ENCODE data around the gene SORCS2. TPM values are rescaled to one million over a fixed set of nuclear protein-coding genes. Genes with fewer than 3 reads are reported as not detected.

Gene SORCS2
- total RNA-seq, result under 1 TPM; 0.54 to 0.74 TPM

DNA sequence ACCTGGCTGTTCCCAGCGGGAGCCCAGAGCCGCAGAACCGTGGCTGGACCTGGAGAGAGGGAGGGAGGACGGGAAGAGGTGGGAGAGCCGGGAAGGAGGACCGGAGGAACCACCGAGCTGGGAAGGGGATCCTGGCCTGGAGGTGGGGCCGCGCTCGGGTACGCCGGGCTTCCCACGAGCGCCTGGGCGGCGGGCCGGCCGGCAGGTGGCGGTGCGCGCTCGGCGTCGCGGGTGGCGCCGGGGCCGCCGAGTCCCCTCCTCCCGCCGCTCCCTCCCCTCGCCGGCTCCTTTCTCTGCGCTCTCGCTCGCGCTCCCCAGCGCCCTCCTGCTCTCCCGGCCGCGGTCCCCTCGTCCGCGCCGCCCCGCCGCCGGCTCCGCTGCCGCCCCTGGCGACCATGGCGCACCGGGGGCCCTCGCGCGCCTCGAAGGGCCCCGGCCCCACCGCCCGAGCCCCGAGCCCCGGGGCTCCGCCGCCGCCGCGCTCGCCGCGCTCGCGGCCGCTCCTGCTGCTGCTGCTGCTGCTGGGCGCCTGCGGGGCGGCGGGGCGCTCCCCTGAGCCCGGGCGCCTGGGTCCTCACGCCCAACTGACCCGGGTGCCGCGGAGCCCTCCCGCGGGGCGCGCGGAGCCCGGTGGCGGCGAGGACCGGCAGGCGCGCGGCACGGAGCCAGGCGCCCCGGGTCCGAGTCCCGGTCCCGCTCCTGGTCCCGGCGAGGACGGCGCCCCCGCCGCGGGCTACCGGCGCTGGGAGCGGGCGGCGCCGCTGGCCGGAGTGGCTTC, at the start of gene SORCS2:
Gene SORCS2 (plus strand): TSS at position 287 of the 778 bp plus-strand sequence.
- H3K27ac ChIP-seq, result no peak within 1 kb of the TSS
- intact Hi-C loops (cut with DNase I), result loop anchor here (2.0 to 10.0 kb wide), 3 partner anchors 102 to 526 kb away; no protein-coding TSS in a partner anchor
- H3K9me3 ChIP-seq, result no peaks in the 10 kb centered on the region
- DNase-seq, result peak; percentile 36
- peak within 1 kb of the TSS in 1 of 2 donors; percentile 35 for H3K9ac ChIP-seq (ENCODE audit: low read depth in 2 of 2, low read length in 2 of 2)
- TF ChIP-seq, protein P1, sequence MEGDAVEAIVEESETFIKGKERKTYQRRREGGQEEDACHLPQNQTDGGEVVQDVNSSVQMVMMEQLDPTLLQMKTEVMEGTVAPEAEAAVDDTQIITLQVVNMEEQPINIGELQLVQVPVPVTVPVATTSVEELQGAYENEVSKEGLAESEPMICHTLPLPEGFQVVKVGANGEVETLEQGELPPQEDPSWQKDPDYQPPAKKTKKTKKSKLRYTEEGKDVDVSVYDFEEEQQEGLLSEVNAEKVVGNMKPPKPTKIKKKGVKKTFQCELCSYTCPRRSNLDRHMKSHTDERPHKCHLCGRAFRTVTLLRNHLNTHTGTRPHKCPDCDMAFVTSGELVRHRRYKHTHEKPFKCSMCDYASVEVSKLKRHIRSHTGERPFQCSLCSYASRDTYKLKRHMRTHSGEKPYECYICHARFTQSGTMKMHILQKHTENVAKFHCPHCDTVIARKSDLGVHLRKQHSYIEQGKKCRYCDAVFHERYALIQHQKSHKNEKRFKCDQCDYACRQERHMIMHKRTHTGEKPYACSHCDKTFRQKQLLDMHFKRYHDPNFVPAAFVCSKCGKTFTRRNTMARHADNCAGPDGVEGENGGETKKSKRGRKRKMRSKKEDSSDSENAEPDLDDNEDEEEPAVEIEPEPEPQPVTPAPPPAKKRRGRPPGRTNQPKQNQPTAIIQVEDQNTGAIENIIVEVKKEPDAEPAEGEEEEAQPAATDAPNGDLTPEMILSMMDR (IDR thresholded peaks at IDR 0.05), result no peak
- peak within 1 kb of the TSS; percentile 19 for H3K4me3 ChIP-seq
- no peaks in the 10 kb centered on the region for H3K36me3 ChIP-seq
- H3K4me1 ChIP-seq, result no peaks in the 10 kb centered on the region
- H3K27me3 ChIP-seq, result peaks cover 13% of the 10 kb centered on the region

DNA sequence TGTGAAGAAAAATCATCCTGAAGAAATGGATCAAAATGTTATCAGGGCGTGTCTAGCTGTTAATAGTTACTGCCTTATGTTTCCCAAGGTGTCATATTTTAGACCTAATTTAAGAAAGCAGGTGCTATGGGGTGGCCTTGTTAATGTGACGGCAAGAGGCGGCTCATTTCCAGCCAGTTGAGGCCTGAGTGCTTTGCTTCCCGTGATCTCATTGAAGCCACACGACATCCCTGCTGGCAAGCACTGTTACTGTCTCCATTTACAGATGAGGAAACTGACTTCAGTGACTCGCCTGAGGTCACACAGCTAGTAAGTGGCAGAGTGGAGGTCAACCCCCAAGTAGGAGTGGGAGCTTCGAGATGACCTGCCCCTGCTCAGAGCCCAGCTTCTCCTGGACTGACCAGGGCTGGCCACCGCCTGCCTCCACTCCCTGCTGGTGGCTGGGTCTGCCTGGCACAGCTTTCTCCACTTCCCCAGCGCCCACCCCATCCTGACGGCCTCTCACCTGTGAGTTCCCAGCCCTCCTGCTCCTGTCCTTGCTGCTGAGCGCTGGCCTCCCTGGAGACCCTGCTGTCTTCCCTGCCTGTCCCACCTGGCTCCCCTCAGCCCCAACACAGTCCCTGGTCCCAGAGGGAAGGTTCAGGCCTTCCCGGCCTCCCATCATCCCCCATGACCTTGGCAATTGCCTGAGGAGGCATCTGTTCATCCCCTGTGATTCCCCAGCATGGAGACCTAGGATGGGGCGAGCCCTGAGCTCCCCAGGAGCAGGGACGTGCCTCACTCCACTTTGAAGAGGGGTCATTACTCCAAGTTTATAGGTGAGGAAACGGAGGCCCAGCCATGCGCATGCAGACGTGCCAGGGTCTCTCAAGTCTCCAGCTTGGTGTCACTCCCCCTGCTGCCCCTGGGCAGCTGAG, 47.7 kb upstream of the SORCS2 start:
- no peaks in the 10 kb centered on the region for H3K27me3 ChIP-seq
- H3K36me3 ChIP-seq, result no peaks in the 10 kb centered on the region
- H3K4me1 ChIP-seq, result no peaks in the 10 kb centered on the region
- TF ChIP-seq, protein P1 (IDR thresholded peaks at IDR 0.05), result no peak
- no peak for DNase-seq
- no peak overlapping the region for H3K27ac ChIP-seq
- intact Hi-C loops (cut with DNase I), result no loop called here
- H3K4me3 ChIP-seq, result no peak overlapping the region
- no peaks in the 10 kb centered on the region for H3K9me3 ChIP-seq
- H3K9ac ChIP-seq (ENCODE audit: low read depth in 2 of 2, low read length in 2 of 2), result no peak overlapping the region

DNA sequence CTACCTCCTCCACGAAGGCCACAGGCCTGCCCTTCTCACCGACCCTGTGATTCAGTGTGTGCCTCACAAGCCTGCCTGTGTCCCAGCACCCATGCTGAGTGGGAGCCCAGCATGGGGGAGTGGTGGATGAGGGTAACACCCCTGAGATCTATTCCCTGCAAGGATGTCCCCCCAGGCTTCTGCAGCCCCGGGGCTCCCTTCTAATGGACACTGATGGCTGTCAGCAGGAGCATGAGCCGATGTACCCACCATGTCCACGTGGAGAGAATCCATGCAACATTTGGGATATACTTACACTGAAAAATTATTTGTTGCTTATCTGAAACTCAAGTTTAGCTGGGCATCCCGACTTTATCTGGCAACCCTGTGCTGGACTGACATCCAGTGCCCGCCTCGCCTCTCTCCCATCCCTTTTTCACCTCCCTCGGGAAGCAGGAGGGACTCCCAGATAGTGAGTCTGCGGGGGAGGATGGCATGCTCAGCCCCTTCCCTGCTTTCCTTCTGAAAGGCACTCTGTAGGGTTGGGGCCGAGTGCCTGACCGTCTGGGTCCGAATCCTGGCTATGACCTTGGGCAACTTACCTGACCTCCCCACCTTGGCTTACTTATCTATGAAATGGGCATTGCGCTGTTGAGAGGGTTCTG, 46.9 kb upstream of the SORCS2 start:
- H3K4me1 ChIP-seq, result no peaks in the 10 kb centered on the region
- H3K9me3 ChIP-seq, result no peaks in the 10 kb centered on the region
- H3K36me3 ChIP-seq, result no peaks in the 10 kb centered on the region
- intact Hi-C loops (cut with DNase I), result no loop called here
- H3K9ac ChIP-seq (ENCODE audit: low read depth in 2 of 2, low read length in 2 of 2), result no peak overlapping the region
- no peak for DNase-seq
- no peak overlapping the region for H3K4me3 ChIP-seq
- TF ChIP-seq, protein P1 (IDR thresholded peaks at IDR 0.05), result no peak
- H3K27me3 ChIP-seq, result no peaks in the 10 kb centered on the region
- no peak overlapping the region for H3K27ac ChIP-seq

DNA sequence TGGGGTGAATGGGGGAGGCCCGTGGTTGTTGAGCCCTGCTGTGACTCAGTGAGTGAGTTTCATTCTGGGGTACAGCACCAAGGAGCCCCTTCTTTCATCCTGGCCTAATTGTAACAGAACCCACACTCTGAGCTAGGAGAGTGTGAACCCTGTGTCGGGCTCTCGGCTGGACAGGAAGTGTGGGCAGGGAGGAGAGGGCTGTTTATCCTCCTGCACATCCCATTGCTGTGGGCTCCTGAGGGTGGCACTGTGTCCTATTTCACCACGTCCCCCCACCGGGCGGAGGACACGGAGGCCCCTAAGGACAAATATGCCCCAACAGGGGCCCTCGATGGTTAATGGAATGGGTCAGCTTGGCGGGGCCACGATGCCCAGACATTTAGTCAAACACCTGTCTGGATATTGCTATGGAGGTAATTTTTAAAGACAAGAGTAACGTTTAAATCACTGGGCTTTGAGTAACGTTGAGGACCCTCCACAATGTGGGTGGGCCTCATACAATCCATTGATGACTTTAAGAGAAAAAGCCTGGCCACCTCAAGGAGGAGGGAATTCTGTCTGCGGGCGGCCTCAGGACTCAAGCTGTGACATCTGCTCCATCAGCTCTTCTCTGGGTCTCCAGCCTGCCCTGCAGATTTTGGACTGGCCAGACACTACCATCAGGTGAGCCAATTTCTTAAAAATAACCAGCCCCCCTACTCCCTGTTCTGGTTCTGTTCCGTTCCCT, 46.1 kb upstream of the SORCS2 start:
- H3K9me3 ChIP-seq, result no peaks in the 10 kb centered on the region
- no peak overlapping the region for H3K9ac ChIP-seq (ENCODE audit: low read depth in 2 of 2, low read length in 2 of 2)
- no peaks in the 10 kb centered on the region for H3K4me1 ChIP-seq
- H3K36me3 ChIP-seq, result no peaks in the 10 kb centered on the region
- intact Hi-C loops (cut with DNase I), result no loop called here
- no peaks in the 10 kb centered on the region for H3K27me3 ChIP-seq
- H3K4me3 ChIP-seq, result no peak overlapping the region
- TF ChIP-seq, protein P1 (IDR thresholded peaks at IDR 0.05), result no peak
- no peak overlapping the region for H3K27ac ChIP-seq
- no peak for DNase-seq

DNA sequence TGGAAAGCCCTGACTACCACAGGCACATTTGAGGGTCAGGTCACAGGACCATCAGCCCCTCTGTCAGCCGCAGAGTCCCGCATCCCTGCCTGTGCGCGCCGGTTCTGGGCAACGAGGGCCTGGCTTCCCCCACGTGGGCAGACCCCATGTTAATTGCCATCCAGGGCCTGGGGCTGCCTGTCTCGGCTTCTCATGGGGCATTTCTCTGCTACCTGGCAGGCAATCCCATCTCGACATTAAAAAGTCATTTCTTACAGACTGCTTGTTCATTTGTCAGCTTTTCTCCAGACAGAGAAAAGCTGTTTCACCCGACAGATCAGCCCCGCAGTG, 45.6 kb upstream of the SORCS2 start:
- Histone ChIP-seq H3K36me3 (no peaks in the 10 kb centered on the region), H3K27ac (no peak overlapping the region), H3K9me3 (no peaks in the 10 kb centered on the region), H3K4me3 (no peak overlapping the region), H3K9ac (ENCODE audit: low read depth in 2 of 2, low read length in 2 of 2) (no peak overlapping the region), H3K4me1 (no peaks in the 10 kb centered on the region), H3K27me3 (no peaks in the 10 kb centered on the region)
- no peak for DNase-seq
- intact Hi-C loops (cut with DNase I), result no loop called here
- TF ChIP-seq, protein P1 (IDR thresholded peaks at IDR 0.05), result no peak
